EL (cell line): ENCODE measurements around the gene FUT6.
A peak's percentile ranks its signal among the peaks of the same experiment; 100 is the strongest.

Source experiments
- DNase-seq: peaks from one replicate; pipeline ENCODE4 v3.0.0-alpha.2; 2016

FUT6 gene

GRCh38 chr19:5804516-5805461 lies 34.7 kb downstream of the FUT6 start, which contains the start of gene NRTN:
NRTN (plus strand) TSS chr19:5805067; CDS start chr19:5824166, 19,099 bp downstream.
- DNase-seq: no peak

DNA sequence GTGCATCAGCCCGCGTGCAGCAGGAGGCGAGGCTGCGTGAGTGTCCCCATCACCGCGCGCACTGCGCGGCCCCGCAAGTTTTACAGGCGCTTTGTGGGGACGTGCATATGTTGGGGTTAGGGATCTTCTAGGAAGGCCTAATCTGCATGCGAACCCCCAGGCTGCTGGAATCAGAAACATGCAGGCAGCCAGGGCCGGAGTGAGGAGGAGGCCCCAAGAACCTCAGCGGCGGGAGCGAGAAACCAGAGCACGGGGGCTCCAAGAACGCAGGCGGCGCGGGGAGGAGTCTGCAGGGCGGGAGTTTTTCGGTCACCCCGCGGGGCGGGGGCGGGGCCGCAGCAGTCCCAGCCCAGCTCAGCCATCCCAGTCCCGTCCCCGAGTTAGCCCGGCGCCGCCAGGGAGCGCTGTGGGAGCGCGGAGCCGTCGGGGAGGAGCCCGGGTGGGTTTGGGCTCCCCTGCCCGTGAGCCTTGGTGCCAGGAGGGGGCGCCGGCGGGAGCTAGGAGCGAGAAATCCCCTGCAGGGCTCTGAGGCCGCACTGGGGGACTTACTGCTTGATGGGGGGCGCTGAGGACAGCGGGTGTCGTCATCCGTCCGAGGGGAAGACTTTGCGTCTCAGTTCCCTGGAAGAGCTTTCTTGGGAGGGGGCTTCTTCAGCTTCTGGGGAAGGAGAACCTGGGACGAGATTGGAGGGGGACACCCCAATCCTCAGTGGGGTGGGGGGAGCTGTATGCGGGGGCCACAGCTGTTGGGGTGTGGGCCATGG lies 35.6 kb downstream of the FUT6 start:
- peak; percentile 89 for DNase-seq

DNA sequence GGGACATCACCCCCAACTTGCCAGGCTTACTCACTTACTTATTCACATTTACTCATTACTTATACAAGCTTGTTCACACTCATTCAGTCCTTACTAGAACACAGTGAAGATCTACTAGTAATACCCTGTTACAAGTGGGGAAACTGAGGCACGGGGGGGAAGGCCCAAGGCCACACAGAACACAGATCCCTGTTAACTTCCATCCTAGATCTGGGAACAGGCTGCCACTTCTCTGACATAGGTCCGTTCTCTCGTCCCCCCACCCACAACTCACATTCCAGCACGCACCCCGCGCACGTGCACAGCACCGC lies 36.1 kb downstream of the FUT6 start:
- no peak for DNase-seq

GRCh38 chr19:5801796-5802619 lies 37.5 kb downstream of the FUT6 start:
- DNase-seq: peak; percentile 56

- DNase-seq: no peak
Measured at GRCh38 chr19:5800361-5801270, 38.9 kb downstream of the FUT6 start.

DNA sequence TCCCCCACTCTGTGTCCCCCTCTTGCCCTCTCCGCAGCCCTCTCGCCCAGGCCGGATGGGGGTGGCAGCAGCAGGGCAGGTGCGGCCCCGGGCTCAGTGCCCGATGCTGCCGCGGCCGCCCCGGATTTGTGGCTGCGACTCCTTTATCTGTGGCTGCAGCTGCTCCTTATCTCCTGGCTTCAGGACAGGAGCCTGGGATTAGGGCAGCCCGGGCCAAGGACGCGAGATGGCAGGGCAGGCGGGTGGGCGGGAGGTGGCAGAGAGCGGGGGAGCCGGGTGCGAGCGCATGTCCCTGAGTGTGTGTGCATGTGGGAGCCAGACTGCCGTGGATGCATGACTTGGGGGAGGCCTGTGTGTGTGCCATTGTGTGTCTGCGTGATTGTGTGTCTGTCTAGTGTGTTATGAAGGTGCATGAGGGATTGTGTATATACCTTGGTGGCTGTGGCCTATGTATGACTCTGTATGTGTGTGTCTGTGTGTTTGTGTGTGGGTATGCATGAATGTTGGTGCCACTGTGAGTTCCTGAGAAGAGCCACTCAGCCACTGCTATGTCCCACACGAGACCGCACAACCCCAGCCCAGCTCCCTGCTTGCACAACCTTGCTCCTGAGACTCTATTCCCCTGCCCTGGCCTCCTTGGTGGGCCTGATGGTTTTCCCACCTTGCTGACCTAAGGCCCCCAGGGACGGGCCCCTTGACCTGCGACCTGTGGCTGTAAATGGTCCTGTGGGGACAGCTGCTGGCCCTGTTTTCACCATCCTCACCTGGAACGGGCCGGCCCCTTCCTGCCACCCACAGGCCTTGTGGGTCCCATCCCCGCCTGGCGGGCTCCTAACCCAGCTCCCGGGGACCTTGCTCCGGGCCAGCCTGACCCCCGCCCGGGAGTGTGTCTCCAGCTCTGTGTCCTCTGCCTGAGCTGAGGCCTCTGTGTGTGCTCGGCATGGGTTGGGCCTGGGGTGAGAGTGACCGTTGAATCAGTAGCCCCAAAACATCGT lies 40.0 kb downstream of the FUT6 start:
- DNase-seq: no peak

- no peak for DNase-seq
Measured at GRCh38 chr19:5798244-5798643, 41.3 kb downstream of the FUT6 start.

GRCh38 chr19:5795382-5795919 lies 44.1 kb downstream of the FUT6 start:
- DNase-seq: no peak

- no peak for DNase-seq
Measured at GRCh38 chr19:5793188-5793587, 46.3 kb downstream of the FUT6 start.

- no peak for DNase-seq
Measured at GRCh38 chr19:5792224-5792623, 47.3 kb downstream of the FUT6 start.

- DNase-seq: peak; percentile 98
Measured at GRCh38 chr19:5790559-5791520, 48.7 kb downstream of the FUT6 start, which contains the start of gene DUS3L. DUS3L (minus strand) TSS chr19:5791163; CDS start chr19:5791141, 22 bp downstream.

GRCh38 chr19:5789886-5790558 lies 49.5 kb downstream of the FUT6 start:
- no peak for DNase-seq

DNA sequence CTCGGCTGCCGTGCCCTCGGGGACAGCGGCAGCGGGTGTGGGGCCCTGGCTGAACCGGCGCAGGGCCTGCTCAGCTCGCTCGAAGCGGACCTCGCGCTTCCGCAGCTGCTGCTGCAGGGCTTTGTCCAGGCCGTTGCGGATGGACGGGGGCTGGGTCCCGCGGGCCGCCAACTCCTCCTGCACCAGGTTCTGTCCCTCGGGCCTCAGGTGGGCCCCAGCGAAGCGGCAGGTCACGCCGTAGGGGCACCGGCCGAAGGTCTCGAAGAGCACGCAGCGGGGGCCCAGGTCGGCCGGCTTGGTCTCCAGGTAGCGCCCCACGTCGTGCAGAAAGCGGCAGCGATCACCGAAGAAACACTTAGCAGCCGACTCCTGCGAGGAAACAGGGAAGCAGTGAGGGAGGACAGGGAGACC lies 50.1 kb downstream of the FUT6 start:
- DNase-seq: no peak

DNA sequence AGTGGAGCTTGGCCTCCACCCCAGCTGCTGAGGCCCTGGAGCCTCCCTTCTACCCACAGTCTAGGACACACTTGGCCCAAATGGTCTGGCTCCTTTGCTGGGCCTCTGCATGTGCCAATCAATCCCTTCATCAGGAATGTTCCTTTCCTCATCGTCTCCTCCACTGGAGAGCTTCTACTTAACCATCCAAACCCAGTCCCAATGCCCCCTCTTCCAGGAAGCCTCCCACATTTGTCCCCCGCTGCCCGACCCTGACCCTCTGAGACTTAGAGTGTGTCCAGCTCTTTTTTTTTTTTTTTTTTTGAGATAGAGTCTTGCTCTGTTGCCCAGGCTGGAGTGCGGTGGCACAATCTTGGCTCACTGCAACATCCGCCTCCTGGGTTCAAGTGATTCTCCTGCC lies 51.1 kb downstream of the FUT6 start:
- no peak for DNase-seq

DNA sequence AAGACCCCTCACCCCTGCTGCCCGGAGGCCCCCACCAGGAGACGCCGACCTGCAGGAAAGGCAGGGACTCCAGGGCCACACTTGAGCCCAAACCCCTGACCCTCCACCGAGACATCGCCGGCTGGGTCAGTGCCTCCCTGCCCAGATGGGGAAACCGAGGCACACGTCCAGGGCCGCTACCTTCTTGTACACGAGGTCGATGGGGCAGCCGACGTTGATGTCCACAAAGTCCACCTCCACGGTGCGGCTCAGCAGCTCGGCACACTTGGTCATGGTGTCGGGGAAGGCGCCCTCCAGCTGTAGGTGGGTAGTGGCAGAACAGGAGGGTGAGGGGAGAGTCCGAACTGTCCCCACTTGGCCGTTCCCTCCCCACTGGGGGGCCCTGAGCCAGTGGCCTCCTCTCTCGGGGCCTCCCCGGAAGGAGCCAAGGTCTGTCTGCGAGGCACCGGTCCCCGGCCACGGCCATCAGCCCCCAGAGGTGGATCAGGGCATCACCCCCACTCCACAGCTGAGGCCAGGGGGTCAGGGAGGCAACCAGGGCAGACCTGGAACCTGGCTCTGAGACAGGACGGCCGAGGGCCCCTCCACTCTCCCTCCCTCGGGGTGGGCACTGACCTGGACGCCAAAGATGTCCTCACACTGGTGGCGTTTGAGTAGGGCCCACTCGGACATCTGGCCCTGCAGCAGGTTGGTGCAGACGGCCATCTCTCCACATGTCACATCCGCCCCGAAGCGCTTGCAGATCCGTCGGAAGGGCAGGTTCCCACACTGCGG lies 51.9 kb downstream of the FUT6 start:
- no peak for DNase-seq

- no peak for DNase-seq
Measured at GRCh38 chr19:5786593-5787408, 52.7 kb downstream of the FUT6 start.

DNA sequence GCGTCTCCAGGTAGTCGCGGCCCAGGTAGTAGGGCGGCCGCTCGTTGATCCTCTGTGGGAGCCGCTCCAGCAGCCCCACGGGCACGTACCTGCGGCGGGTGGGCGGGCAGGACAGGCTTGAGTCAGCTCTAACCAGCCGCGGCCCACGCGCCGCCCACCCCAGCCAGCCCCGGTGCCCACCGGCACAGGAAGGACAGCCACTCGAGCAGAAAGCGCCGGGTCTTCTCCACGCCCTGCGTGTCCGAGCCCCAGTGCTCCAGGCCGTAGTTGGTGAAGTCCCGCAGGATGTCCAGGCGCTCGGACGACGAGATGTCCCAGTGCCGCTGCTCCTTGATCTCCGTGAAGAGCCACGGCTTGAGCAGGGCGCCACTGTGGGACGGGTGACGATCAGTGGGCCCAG lies 54.1 kb downstream of the FUT6 start:
- no peak for DNase-seq
